Measurements from ENCODE around the gene MCM9.

DNA sequence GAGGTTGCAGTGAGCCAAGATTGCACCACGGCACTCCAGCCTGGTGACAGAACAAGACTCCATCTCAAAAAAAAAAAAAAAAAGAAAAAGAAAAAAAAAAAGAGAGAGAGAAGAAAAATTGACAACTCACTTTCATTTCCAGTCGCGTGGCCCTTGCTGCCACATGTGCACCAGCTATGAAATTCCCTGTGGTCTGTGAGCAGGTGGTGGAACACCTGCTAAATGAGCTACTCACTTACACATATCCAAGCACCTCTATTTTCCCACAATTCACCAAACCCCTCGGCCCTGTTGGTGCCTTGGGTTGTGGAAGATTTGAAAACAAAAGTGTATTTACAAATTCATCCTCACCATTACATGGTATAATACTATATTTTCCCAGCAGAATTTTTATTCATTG lies 146.3 kb downstream of the MCM9 start:
- TF ChIP-seq, protein P1, sequence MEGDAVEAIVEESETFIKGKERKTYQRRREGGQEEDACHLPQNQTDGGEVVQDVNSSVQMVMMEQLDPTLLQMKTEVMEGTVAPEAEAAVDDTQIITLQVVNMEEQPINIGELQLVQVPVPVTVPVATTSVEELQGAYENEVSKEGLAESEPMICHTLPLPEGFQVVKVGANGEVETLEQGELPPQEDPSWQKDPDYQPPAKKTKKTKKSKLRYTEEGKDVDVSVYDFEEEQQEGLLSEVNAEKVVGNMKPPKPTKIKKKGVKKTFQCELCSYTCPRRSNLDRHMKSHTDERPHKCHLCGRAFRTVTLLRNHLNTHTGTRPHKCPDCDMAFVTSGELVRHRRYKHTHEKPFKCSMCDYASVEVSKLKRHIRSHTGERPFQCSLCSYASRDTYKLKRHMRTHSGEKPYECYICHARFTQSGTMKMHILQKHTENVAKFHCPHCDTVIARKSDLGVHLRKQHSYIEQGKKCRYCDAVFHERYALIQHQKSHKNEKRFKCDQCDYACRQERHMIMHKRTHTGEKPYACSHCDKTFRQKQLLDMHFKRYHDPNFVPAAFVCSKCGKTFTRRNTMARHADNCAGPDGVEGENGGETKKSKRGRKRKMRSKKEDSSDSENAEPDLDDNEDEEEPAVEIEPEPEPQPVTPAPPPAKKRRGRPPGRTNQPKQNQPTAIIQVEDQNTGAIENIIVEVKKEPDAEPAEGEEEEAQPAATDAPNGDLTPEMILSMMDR (IDR thresholded peaks at IDR 0.05) = no peak
- TF ChIP-seq EZH2 (IDR thresholded peaks at IDR 0.05; ENCODE audit: borderline replicate concordance, insufficient read depth, low read depth, low read length, poor library complexity, severe bottlenecking) = no peak
